Breast epithelium (tissue), 3 donors: ENCODE measurements around the gene CIT.

ENCODE experiments used
- POLR2A ChIP-seq: fragments of 450-650 bp; IDR thresholded peaks from one replicate; pipeline ENCODE4 v1.6.1; 2016; ENCODE audit warnings: antibody characterized with exemption, mild to moderate bottlenecking, moderate library complexity
- POLR2AphosphoS5 ChIP-seq, 3 donors: sonication (generic); formaldehyde crosslinking; IDR thresholded peaks; one replicate each; pipeline ENCODE4 v1.6.1; 2017; ENCODE audit warnings: antibody characterized with exemption in 3 of 3
- TF ChIP-seq, protein P1 (sequence below), 3 donors: fragments of 450-650 bp; IDR thresholded peaks; one replicate each; pipeline ENCODE4 v1.5.1; 2016 to 2017; ENCODE audit warnings: antibody characterized with exemption in 3 of 3, mild to moderate bottlenecking in 3 of 3, moderate library complexity in 3 of 3

DNA sequence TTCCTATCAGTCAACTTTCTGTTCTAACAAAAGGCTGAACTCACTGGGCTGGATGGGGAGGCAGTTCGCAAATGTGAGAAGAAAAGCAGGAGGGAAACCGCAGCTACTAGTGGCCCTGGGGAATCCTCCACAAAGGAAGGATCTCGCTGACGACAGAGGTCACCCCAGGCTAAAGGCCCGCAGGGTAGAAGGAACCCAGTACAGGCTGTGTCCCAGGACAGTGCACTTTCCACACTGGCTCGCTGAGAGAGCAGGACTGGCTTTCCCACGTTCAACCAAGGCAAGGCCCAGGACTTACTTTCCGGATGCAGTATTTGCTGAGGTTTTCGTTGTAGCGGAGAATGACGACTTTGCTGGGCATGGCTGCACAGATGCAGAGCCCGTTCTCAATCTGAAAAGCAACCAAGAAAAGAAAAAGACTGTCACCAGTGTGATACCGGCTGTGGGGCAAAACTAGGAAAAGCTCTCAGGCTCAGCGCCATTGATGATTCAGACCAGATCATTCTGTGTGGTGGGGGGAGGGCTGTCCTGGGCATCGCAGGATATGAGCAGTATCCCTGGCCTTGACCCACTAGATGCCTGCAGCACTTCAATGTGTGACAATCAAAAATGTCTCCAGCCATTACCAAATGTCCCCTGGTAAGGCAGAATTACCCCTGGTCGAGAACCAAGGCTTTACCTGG lies 172.9 kb downstream of the CIT start:
- TF ChIP-seq, protein P1, sequence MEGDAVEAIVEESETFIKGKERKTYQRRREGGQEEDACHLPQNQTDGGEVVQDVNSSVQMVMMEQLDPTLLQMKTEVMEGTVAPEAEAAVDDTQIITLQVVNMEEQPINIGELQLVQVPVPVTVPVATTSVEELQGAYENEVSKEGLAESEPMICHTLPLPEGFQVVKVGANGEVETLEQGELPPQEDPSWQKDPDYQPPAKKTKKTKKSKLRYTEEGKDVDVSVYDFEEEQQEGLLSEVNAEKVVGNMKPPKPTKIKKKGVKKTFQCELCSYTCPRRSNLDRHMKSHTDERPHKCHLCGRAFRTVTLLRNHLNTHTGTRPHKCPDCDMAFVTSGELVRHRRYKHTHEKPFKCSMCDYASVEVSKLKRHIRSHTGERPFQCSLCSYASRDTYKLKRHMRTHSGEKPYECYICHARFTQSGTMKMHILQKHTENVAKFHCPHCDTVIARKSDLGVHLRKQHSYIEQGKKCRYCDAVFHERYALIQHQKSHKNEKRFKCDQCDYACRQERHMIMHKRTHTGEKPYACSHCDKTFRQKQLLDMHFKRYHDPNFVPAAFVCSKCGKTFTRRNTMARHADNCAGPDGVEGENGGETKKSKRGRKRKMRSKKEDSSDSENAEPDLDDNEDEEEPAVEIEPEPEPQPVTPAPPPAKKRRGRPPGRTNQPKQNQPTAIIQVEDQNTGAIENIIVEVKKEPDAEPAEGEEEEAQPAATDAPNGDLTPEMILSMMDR (IDR thresholded peaks at IDR 0.05): no peak
- TF ChIP-seq POLR2A (no peak), POLR2AphosphoS5 (IDR thresholded peaks at IDR 0.05) (no peak)
